NCI-H2227 treated with DMSO at 0.1 percent for 48 hours (cell line): Measurements from ENCODE around the gene ZNF775.
A peak's percentile ranks its signal among the peaks of the same experiment; 100 is the strongest.

ENCODE experiments used
- DNase-seq: peaks from one replicate; lab custom pipeline; 2025; lab: John Stamatoyannopoulos, UW

ZNF775 gene

DNA sequence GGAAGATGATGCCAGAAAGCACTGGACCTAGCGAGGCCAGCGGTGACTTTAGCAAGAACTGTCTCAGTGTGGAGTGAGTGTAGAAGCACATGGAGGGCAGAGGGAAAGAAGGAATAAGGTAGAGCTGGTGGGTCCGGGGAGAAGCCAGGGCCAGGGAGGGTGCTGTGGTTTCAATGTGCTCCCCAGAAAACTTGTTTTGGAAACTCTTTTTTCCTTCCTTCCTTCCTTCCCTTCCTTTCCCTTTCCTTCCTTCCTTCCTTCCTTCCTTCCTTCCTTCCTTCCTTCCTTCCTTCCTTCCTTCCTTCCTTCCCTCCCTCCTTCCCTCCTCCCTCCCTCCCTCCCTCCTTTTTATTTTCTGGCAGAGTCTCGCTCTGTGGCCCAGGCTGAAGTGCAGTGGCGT, 32.2 kb upstream of the ZNF775 start:
- DNase-seq: no peak

DNA sequence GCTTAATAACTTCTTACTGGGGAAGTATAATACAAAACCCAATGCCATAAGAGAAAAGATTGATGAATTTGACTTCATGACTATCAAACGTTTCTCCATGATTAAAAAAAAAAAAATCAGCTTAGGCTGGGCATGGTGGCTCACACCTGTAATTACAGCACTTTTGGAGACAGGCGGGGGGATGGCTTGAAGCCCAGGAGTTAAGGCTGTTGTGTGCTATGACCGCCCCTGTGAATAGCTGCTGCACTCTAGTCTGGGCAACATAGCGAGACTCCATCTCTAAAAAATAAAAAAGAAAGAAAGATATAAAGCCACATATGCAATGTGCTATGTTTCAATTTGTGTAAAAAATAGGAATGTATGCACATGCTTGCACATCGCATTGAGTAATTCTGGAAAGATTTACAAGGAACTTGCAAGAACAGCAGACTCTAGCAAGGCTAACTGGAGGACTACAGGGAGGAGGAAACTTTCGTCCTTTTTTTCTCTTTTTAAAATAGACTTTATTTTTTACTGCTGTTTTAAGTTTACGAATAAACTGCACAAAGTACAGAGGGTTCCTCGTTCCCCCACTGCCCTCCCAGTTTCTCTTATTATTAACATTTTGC, 27.4 kb upstream of the ZNF775 start:
- DNase-seq: no peak

DNA sequence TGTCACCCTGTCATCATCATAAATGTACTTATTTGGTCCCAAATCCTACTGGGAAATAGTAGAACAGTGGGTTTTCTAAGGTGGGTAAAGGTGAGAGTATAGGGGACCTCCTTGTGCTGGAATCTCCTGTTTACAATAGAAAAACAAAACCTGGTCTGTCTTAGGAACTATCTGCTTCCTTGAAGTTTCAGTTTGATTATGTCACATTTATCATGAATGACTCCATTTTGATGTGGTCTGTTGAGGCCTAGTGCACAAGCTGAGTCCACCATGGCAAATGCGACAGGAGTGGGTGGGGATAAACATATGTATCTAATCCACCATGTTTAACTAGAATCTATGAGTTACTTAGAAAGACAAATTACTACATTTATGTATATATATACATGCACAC, 23.5 kb upstream of the ZNF775 start:
- DNase-seq: no peak

GRCh38 chr7:150356265-150356897, 22.7 kb upstream of the ZNF775 start:
- DNase-seq: no peak

GRCh38 chr7:150357270-150357669, 21.9 kb upstream of the ZNF775 start:
- DNase-seq: peak; percentile 26

- DNase-seq: no peak
Measured at GRCh38 chr7:150357771-150358427, 21.2 kb upstream of the ZNF775 start.

GRCh38 chr7:150358433-150358832, 20.7 kb upstream of the ZNF775 start:
- DNase-seq: no peak

GRCh38 chr7:150358988-150359621, 20.0 kb upstream of the ZNF775 start:
- DNase-seq: no peak

- DNase-seq: no peak
Measured at GRCh38 chr7:150359622-150360362, 19.3 kb upstream of the ZNF775 start.

GRCh38 chr7:150360363-150361058, 18.6 kb upstream of the ZNF775 start:
- DNase-seq: no peak

- peak; percentile 27 for DNase-seq
Measured at GRCh38 chr7:150361402-150361801, 17.7 kb upstream of the ZNF775 start.

- DNase-seq: no peak
Measured at GRCh38 chr7:150361807-150362621, 17.1 kb upstream of the ZNF775 start.

GRCh38 chr7:150363370-150363769, 15.8 kb upstream of the ZNF775 start:
- DNase-seq: no peak

DNA sequence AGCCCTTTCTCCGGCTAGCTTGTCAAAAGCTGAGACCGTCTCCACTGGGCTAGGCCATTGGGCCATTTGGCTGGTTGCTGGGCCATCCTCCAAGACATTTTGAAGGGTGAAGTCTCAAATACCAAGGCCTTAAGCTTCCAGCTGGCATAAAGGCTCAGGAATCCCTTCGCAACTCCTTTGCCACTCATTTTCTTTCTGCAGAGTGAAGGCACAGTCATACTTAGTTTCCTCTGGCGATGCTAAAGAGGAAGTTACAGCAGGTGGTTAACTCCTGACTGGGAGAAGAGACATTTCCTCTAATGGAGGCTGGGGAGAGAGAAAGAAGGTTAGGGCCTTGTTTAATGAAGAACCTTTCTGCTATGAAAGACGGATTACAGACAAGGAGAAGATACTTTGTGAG, 15.3 kb upstream of the ZNF775 start:
- DNase-seq: no peak

DNA sequence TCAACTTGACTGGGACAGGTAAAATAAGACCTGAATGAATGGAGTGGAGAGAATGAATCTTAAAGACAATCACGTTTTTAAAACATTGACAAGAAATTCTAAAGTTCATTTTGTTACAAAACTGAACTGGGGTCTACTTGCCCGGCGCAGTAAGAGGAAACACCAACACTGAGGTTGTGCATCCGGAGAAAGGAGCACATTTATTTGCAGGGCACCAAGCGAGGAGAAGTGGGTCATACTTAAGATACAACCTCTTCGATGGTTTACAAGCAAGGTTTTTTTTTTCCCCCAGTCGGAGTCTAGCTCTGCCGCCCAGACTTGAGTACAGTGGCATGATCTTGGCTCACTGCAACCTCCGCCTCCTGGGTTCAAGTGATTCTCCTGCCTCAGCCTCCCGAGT, 13.9 kb upstream of the ZNF775 start:
- no peak for DNase-seq

DNA sequence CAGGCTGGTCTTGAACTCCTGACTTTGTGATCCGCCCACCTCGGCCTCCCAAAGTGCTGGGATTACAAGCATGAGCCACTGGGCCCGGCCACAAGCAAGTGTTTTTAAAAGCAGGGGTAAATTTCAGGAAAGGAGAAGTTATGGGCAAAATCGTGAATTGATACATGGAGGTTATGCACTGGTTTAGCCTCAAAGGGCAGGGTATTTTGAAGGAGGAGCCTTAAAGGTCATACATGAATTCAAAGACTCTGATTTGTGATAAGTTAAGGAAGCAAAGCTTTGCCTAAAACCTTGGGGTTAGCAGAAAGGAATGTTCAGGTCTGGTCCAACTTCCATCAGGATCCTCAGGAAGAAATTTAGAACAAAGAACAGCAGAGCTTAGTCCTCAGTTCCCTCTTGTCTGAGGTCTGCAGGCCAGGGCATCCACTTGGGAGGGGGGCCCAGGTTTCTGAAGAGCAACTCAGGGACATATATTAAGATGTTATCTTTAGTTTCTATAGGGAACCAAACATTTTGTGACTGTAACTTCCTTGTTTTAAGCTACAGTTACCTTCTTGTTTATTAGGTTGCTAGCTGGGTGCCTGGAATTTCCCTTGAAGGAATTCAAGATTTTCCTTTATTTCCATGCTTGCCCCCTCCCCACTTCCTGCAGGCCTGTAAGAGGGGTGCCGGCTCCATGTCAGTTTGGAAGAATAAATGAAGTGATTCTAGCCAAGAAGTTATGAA, 13.3 kb upstream of the ZNF775 start:
- DNase-seq: no peak

DNA sequence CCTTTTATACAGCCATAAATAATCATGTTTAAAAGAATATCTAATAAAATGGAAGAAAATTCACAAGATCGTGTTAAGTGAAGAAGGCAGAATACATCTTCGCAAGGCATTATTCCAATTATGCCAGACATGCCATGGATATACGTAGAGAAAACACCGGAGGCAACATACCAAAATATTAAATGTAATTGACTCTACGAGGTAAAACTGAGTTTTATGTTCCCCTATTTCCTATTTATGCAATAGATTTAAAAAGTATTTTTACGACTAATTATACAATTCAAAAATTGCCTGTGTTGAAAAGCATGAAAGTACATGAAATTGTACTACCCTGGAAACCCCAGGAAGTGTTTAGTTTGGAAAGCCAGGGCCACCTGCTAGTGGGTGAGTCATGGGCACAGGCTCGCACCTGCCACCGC, 11.4 kb upstream of the ZNF775 start:
- DNase-seq: no peak

DNA sequence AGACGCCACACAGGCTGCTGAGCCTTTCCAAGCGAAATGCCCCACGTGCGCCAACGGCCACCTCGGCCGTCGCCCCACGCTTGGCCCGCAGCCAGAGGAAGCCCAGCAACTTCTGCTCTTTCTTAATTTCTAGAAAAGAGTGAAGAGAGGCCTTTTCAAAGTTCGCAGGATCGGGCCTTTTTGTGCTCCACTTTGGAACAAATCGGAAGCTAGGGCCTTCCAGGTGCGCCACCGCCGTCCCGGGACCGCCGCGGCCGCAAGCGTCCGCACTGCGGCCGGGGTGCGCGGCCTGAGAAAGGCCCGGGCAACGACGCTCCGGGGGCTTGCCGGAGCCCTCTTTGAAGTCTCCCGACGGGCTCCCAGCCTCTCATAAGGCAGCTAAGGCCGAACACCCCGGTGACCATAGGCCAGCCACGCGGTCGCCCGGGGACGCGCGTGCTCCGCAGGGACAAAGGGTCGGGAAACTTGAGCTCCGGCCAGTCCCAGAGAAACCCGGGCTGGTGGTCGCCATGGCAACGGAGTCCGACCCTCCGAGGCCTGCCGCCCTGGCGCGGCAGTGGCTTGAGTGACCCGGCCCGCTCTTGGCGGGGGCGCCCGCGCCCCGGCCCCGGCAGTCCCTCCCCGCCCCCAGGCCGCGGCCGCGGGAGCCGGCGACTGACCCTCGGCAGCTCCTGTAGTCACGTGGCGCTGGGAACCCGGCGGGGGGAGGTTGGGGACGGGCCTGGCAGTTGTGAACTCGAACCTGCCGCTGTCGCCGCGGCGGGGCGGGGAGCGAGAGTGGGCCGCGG, 10.8 kb upstream of the ZNF775 start, which contains the start of gene REPIN1:
REPIN1 (plus strand) TSS at position 727 of the 788 bp plus-strand sequence. CDS start 890 bp downstream, outside the sequence.
- peak; percentile 72 for DNase-seq
